OCI-LY7 (cell line): Measurements from ENCODE around the gene RMDN3. TPM values are rescaled to one million over a fixed set of nuclear protein-coding genes. Genes with fewer than 3 reads are reported as not detected.

Source experiments
- BruUV-seq: library from RNA; stranded (reverse); fragments of 400-500 nt; replicated peaks from 2 replicates; lab custom pipeline; 2021; lab: Mats Ljungman, UMichigan
- CTCF ChIA-PET: fragments of 300-600 bp; sonication (Branson Sonifier 250); formaldehyde crosslinking; loops from one replicate; lab custom pipeline; 2022; ENCODE audit warnings: antibody characterized with exemption; ENCODE audit not compliant: unreplicated experiment; lab: Charles Lee
- POLR2A ChIA-PET: fragments of 300-600 bp; sonication (Branson Sonifier 250); formaldehyde crosslinking; loops from one replicate; lab custom pipeline; 2022; ENCODE audit warnings: antibody characterized with exemption; lab: Charles Lee
- DNase-seq: peaks from one replicate; pipeline ENCODE4 v3.0.0-alpha.2; 2015; ENCODE audit warnings: low spot score
- H2AFZ ChIP-seq: fragments of 200-600 bp; sonication (generic), shearing (Covaris generic); 2 replicates; pipeline ENCODE4 v1.6.1; 2014; ENCODE audit warnings: mild to moderate bottlenecking, antibody characterized with exemption, low read length, moderate library complexity
- H3K27ac ChIP-seq: fragments of 200-600 bp; sonication (generic); 2 replicates; pipeline ENCODE4 v1.5.1; 2014; ENCODE audit warnings: mixed run types, low read depth, mild to moderate bottlenecking, moderate library complexity, low read length, inconsistent platforms; ENCODE audit not compliant: poor library complexity, severe bottlenecking
- H3K36me3 ChIP-seq: fragments of 200-600 bp; sonication (generic); 2 replicates; pipeline ENCODE4 v1.6.1; 2014; ENCODE audit warnings: mild to moderate bottlenecking, antibody characterized with exemption, low read length, moderate library complexity, mixed read lengths; ENCODE audit not compliant: insufficient read depth
- H3K4me1 ChIP-seq: fragments of 200-600 bp; sonication (generic); 2 replicates; pipeline ENCODE4 v1.5.1; 2014; ENCODE audit warnings: mild to moderate bottlenecking, low read length; ENCODE audit not compliant: insufficient read depth, poor library complexity, severe bottlenecking
- H3K4me2 ChIP-seq: fragments of 200-600 bp; sonication (generic); 2 replicates; pipeline ENCODE4 v1.6.1; 2014; ENCODE audit warnings: mild to moderate bottlenecking, low read length
- H3K4me3 ChIP-seq: fragments of 200-600 bp; sonication (generic); 2 replicates; pipeline ENCODE4 v1.5.1; 2014; ENCODE audit warnings: mild to moderate bottlenecking, low read depth, low read length; ENCODE audit not compliant: poor library complexity, severe bottlenecking
- H3K79me2 ChIP-seq: fragments of 200-600 bp; sonication (generic); 2 replicates; pipeline ENCODE4 v1.6.1; 2016; ENCODE audit warnings: low read depth, mild to moderate bottlenecking, low read length, moderate library complexity, mixed read lengths; ENCODE audit not compliant: insufficient read depth
- H3K9me2 ChIP-seq: fragments of 200-600 bp; sonication (generic); 2 replicates; pipeline ENCODE4 v1.6.1; 2016; ENCODE audit warnings: mild to moderate bottlenecking, low read length, mixed read lengths; ENCODE audit not compliant: insufficient read depth
- H3K9me3 ChIP-seq: fragments of 200-600 bp; sonication (generic); 2 replicates; pipeline ENCODE4 v1.6.1; 2014; ENCODE audit warnings: mild to moderate bottlenecking, mixed run types, low read length, mixed read lengths
- H4K20me1 ChIP-seq: fragments of 200-600 bp; sonication (generic); 2 replicates; pipeline ENCODE4 v1.6.1; 2014; ENCODE audit warnings: mild to moderate bottlenecking, antibody characterized with exemption, low read length, moderate library complexity, mixed read lengths; ENCODE audit not compliant: insufficient read depth
- EZH2phosphoT487 ChIP-seq: fragments of 200-600 bp; sonication (generic); IDR thresholded peaks from 2 replicates; pipeline ENCODE4 v1.6.1; 2018; ENCODE audit warnings: low read depth, borderline replicate concordance, mild to moderate bottlenecking, mixed run types, antibody characterized with exemption, low read length, moderate library complexity, mixed read lengths
- intact Hi-C: fragments of 100-400 bp; cut with micrococcal nuclease; formaldehyde crosslinking; loops from one replicate; pipeline ENCODE4 v1.10.0; 2022; ENCODE audit not compliant: unreplicated experiment
- small RNA-seq: library from RNA; depleted of rRNA; stranded (forward); fragments of <200 nt; gene quantifications from one replicate; pipeline ENCODE3, GENCODE V24; 2014
- total RNA-seq, 2 experiments: library from RNA; depleted of rRNA in 1 of 2; stranded (reverse); fragments of >200 nt in 1 of 2; shearing (Covaris generic) in 1 of 2; gene quantifications; 2 replicates each; pipeline ENCODE4 v1.2.3, GENCODE V29; 2014 to 2022
- TF ChIP-seq, protein P1 (sequence below): fragments of 200-600 bp; sonication (generic); conservative IDR thresholded peaks from 2 replicates; pipeline ENCODE4 v1.5.1; 2014; ENCODE audit warnings: mild to moderate bottlenecking, antibody characterized with exemption, low read length, moderate library complexity, mixed read lengths

Gene RMDN3
- total RNA-seq, 2 experiments from 2014 or later, result 10.7 to 23.7 TPM

GRCh38 chr15:40691737-40692136 is 63.3 kb downstream of the RMDN3 start:
- Histone ChIP-seq H3K36me3 (peaks cover 14% of the 10 kb centered on the region; the same call in 1 of the 2 replicates), H3K9me3 (no peaks in the 10 kb centered on the region), H3K4me1 (peaks cover 17% of the 10 kb centered on the region), H2AFZ (no peak overlapping the region), H3K4me3 (no peak overlapping the region), H3K9me2 (no peaks in the 10 kb centered on the region), H3K79me2 (peaks cover 15% of the 10 kb centered on the region), H4K20me1 (peaks cover 8% of the 10 kb centered on the region), H3K27ac (no peak overlapping the region), H3K4me2 (no peak overlapping the region)
- ChIA-PET CTCF (no interaction called here), POLR2A (no interaction called here)
- no TSS peak for BruUV-seq
- no peak for DNase-seq
- TF ChIP-seq, protein P1, sequence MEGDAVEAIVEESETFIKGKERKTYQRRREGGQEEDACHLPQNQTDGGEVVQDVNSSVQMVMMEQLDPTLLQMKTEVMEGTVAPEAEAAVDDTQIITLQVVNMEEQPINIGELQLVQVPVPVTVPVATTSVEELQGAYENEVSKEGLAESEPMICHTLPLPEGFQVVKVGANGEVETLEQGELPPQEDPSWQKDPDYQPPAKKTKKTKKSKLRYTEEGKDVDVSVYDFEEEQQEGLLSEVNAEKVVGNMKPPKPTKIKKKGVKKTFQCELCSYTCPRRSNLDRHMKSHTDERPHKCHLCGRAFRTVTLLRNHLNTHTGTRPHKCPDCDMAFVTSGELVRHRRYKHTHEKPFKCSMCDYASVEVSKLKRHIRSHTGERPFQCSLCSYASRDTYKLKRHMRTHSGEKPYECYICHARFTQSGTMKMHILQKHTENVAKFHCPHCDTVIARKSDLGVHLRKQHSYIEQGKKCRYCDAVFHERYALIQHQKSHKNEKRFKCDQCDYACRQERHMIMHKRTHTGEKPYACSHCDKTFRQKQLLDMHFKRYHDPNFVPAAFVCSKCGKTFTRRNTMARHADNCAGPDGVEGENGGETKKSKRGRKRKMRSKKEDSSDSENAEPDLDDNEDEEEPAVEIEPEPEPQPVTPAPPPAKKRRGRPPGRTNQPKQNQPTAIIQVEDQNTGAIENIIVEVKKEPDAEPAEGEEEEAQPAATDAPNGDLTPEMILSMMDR, result no peak
- no peak for TF ChIP-seq EZH2phosphoT487
- intact Hi-C loops, result no loop called here

DNA sequence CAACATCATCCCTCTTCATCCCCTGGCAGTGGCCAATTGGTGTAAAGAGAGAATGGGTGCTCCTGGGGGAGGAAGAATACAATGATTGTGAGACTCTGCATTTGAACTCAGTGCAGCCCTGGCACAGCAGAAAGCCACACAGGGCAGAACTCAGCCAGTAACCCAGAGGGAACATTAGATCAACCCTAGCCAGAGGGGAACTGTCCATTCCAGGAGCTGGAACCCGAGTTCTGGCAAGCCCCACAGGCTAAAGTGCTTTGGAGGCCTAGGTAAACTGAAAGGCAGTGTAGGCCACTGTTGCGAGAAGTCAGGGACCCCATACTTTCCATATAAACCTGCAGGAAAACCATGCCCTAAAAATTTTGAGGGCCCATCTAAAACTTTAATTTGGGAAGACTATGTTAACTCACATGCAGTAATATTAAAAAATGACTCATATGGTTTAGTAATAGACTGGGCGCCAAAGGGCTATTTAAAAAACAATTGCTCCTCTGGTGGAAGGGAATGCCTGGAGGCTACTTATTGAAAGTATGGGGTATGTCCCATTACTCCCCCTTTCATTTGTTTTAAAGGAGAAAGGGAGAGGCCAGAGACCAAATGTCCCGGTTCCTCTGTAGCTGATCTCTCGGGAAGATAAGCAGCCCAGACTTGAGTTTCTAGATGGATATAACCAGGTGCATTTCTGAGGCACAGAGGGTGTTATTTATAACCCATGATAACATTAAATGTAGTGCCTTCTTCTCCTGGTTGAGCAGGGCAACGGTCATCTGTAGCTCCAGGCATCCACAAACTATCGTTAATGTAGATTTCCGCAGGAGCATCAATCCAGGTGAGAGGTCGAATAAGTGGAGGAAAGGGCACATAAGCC is 65.9 kb downstream of the RMDN3 start:
- intact Hi-C loops, result no loop called here
- H3K9me3 ChIP-seq, result no peaks in the 10 kb centered on the region
- POLR2A ChIA-PET, result no interaction called here
- CTCF ChIA-PET, result interaction anchor here (0.6 kb wide), 1 partner anchor 205 kb away, joined by 5 read pairs; no protein-coding TSS in a partner anchor
- H3K27ac ChIP-seq, result no peak overlapping the region
- H3K36me3 ChIP-seq, result peaks cover 6% of the 10 kb centered on the region; the same call in 1 of the 2 replicates
- no peaks in the 10 kb centered on the region for H3K9me2 ChIP-seq
- no peak overlapping the region for H3K4me3 ChIP-seq
- no peak for TF ChIP-seq EZH2phosphoT487
- TF ChIP-seq, protein P1, result no peak
- BruUV-seq, result no TSS peak
- H2AFZ ChIP-seq, result no peak overlapping the region
- no peaks in the 10 kb centered on the region for H3K79me2 ChIP-seq
- DNase-seq, result no peak
- no peaks in the 10 kb centered on the region for H4K20me1 ChIP-seq
- peaks cover 10% of the 10 kb centered on the region for H3K4me1 ChIP-seq
- no peak overlapping the region for H3K4me2 ChIP-seq

Small RNAs within 50 kb of the gene (small RNA-seq; reads per million reads assigned to genes)
- not detected for gene SUMO2P15

Other genes with a start within 250 kb of the RMDN3 start
- gene CCDC32, start 190.2 kb downstream of the RMDN3 start, total RNA-seq (2014; rRNA removed; shearing (Covaris generic)), result 10.3 and 15.1 TPM in 2 replicates
- gene CCDC32, start 190.2 kb downstream of the RMDN3 start, total RNA-seq (2022), result 14.3 and 14.9 TPM in 2 replicates
- 26.4 and 27.7 TPM in 2 replicates for gene RPUSD2, start 186.0 kb downstream of the RMDN3 start, total RNA-seq (2014; rRNA removed; shearing (Covaris generic))
- 15.7 and 18.9 TPM in 2 replicates for gene RPUSD2, start 186.0 kb downstream of the RMDN3 start, total RNA-seq (2022)
- gene KNL1, start 161.0 kb downstream of the RMDN3 start, total RNA-seq (2014; rRNA removed; shearing (Covaris generic)), result 51.3 and 66.9 TPM in 2 replicates
- gene KNL1, start 161.0 kb downstream of the RMDN3 start, total RNA-seq (2022), result 58.7 and 62.3 TPM in 2 replicates
- gene RAD51, start 60.1 kb downstream of the RMDN3 start, total RNA-seq (2014; rRNA removed; shearing (Covaris generic)), result 45.8 and 61.9 TPM in 2 replicates
- 86.8 and 107 TPM in 2 replicates for gene RAD51, start 60.1 kb downstream of the RMDN3 start, total RNA-seq (2022)
- gene GCHFR, start 8.8 kb upstream of the RMDN3 start, total RNA-seq (2014; rRNA removed; shearing (Covaris generic)), result 97.4 and 113 TPM in 2 replicates
- gene GCHFR, start 8.8 kb upstream of the RMDN3 start, total RNA-seq (2022), result 66.0 and 75.7 TPM in 2 replicates
- 4.0 and 4.7 TPM in 2 replicates for gene C15orf62, start 14.7 kb upstream of the RMDN3 start, total RNA-seq (2014; rRNA removed; shearing (Covaris generic))
- gene C15orf62, start 14.7 kb upstream of the RMDN3 start, total RNA-seq (2022), result 2.4 and 2.7 TPM in 2 replicates
- 24.3 and 29.3 TPM in 2 replicates for gene ZFYVE19, start 51.8 kb upstream of the RMDN3 start, total RNA-seq (2014; rRNA removed; shearing (Covaris generic))
- 18.8 and 22.8 TPM in 2 replicates for gene ZFYVE19, start 51.8 kb upstream of the RMDN3 start, total RNA-seq (2022)
- gene DNAJC17, start 52.2 kb upstream of the RMDN3 start, total RNA-seq (2014; rRNA removed; shearing (Covaris generic)), result 24.2 and 39.2 TPM in 2 replicates
- gene DNAJC17, start 52.2 kb upstream of the RMDN3 start, total RNA-seq (2022), result 38.8 and 39.9 TPM in 2 replicates
- not detected in 2 replicates for gene PPP1R14D, start 73.5 kb upstream of the RMDN3 start, total RNA-seq (2014; rRNA removed; shearing (Covaris generic))
- gene PPP1R14D, start 73.5 kb upstream of the RMDN3 start, total RNA-seq (2022), result not detected in 2 replicates
- gene SPINT1, start 88.8 kb upstream of the RMDN3 start, total RNA-seq (2014; rRNA removed; shearing (Covaris generic)), result 0.10 TPM in 1 of 2 replicates, not detected in the other
- 2.0 and 2.4 TPM in 2 replicates for gene SPINT1, start 88.8 kb upstream of the RMDN3 start, total RNA-seq (2022)
- 0.80 and 1.5 TPM in 2 replicates for gene RHOV, start 119.0 kb upstream of the RMDN3 start, total RNA-seq (2014; rRNA removed; shearing (Covaris generic))
- gene RHOV, start 119.0 kb upstream of the RMDN3 start, total RNA-seq (2022), result 0.63 and 0.85 TPM in 2 replicates
- gene VPS18, start 139.2 kb upstream of the RMDN3 start, total RNA-seq (2014; rRNA removed; shearing (Covaris generic)), result 24.5 and 26.2 TPM in 2 replicates
- gene VPS18, start 139.2 kb upstream of the RMDN3 start, total RNA-seq (2022), result 26.4 and 30.7 TPM in 2 replicates
- 0.19 TPM in 1 of 2 replicates, not detected in the other for gene DLL4, start 174.1 kb upstream of the RMDN3 start, total RNA-seq (2014; rRNA removed; shearing (Covaris generic))
- gene DLL4, start 174.1 kb upstream of the RMDN3 start, total RNA-seq (2022), result 0.15 TPM in 1 of 2 replicates, not detected in the other
- 40.4 and 41.4 TPM in 2 replicates for gene CHAC1, start 198.2 kb upstream of the RMDN3 start, total RNA-seq (2014; rRNA removed; shearing (Covaris generic))
- 35.3 and 55.6 TPM in 2 replicates for gene CHAC1, start 198.2 kb upstream of the RMDN3 start, total RNA-seq (2022)